K562 (cell line): ENCODE results near the gene TRAF3IP1. TPM values are rescaled to one million over a fixed set of nuclear protein-coding genes. Genes with fewer than 3 reads are reported as not detected.

Experiments used
- ATAC-seq: fragments of 200-7000 bp; cut with Tn5 transposase; 3 replicates; pipeline ENCODE4 v1.9.1; 2020; ENCODE audit warnings: moderate library complexity
- BruUV-seq: library from RNA; stranded (reverse); fragments of 400-500 nt; replicated peaks from 2 replicates; lab custom pipeline; 2021; lab: Mats Ljungman, UMichigan
- CTCF ChIA-PET: fragments of 300-600 bp; formaldehyde crosslinking; extraction: SDS; loops from one replicate; lab custom pipeline; 2021; ENCODE audit warnings: low intra/inter-chr PET ratio; lab: Yijun Ruan, JAX
- POLR2A ChIA-PET: fragments of 300-600, 350-650 bp; sonication (Branson Sonifier 250); formaldehyde crosslinking; extraction: SDS; loops from one replicate; lab custom pipeline; 2021; ENCODE audit warnings: antibody characterized with exemption, inconsistent platforms; lab: Yijun Ruan, JAX
- DNase-seq, 4 experiments: peaks; one replicate each; pipeline versions ENCODE4 v3.0.0 to v3.0.0-alpha.2; 2011 to 2018; ENCODE audit warnings: low spot score in 3 of 4, mixed read lengths in 3 of 4; ENCODE audit errors: extremely low read depth in 1 of 4
- FAIRE-seq: peaks from 2 replicates; lab custom pipeline; 2011; peaks lifted over from hg19 to GRCh38; lab: Jason Lieb, UNC
- H2AFZ ChIP-seq: 2 replicates; pipeline ENCODE4 v1.6.0; 2011; ENCODE audit warnings: low read depth, low read length, control low read depth, inconsistent platforms
- H3K27ac ChIP-seq: fragments of 200-600 bp; 3 replicates; pipeline ENCODE4 v1.8.0; 2011; ENCODE audit warnings: low read depth, mild to moderate bottlenecking, control low read depth, inconsistent platforms, low read length, moderate library complexity, mixed read lengths; ENCODE audit errors: extremely low read depth
- H3K27me3 ChIP-seq, 2 experiments: fragments of 300-600 bp in 1 of 2; 2 replicates in 1 of 2; 3 replicates in 1 of 2; pipeline versions ENCODE4 v1.6.0 to v1.8.0; 2011; ENCODE audit warnings: inconsistent platforms in 2 of 2, low read length in 2 of 2, mild to moderate bottlenecking in 1 of 2, mixed read lengths in 1 of 2, moderate library complexity in 1 of 2; ENCODE audit not compliant: control insufficient read depth in 2 of 2, insufficient read depth in 2 of 2
- H3K36me3 ChIP-seq: fragments of 300-600 bp; 3 replicates; pipeline ENCODE4 v1.8.0; 2011; ENCODE audit warnings: mild to moderate bottlenecking, low read length, inconsistent platforms; ENCODE audit not compliant: control insufficient read depth, insufficient read depth
- H3K4me1 ChIP-seq, 2 experiments: fragments of 200-600 bp in 1 of 2; replicated peaks in 1 of 2; 2 replicates in 1 of 2; 3 replicates in 1 of 2; pipeline versions ENCODE4 v1.5.1 to v1.8.0; 2011; ENCODE audit warnings: inconsistent platforms in 2 of 2, low read length in 2 of 2, mild to moderate bottlenecking in 1 of 2, mixed read lengths in 1 of 2, moderate library complexity in 1 of 2; ENCODE audit not compliant: control insufficient read depth in 2 of 2, insufficient read depth in 2 of 2
- H3K4me2 ChIP-seq: 2 replicates; pipeline ENCODE4 v1.6.1; 2011; ENCODE audit warnings: low read length, control low read depth, inconsistent platforms, mixed read lengths; ENCODE audit not compliant: insufficient read depth
- H3K4me3 ChIP-seq: fragments of 200-600 bp; sonication (generic), shearing (Covaris generic); 2 replicates; pipeline ENCODE4 v1.5.1; 2016; ENCODE audit warnings: control low read depth, inconsistent platforms
- H3K79me2 ChIP-seq: fragments of 200-600 bp; 3 replicates; pipeline ENCODE4 v1.8.0; 2011; ENCODE audit warnings: low read length, inconsistent platforms; ENCODE audit not compliant: control insufficient read depth, insufficient read depth
- H3K9ac ChIP-seq, 2 experiments: 2 replicates each; pipeline versions ENCODE4 v1.6.0 to v1.6.1; 2011; ENCODE audit warnings: low read depth in 2 of 2, low read length in 2 of 2, control low read depth in 1 of 2, inconsistent platforms in 1 of 2, mild to moderate bottlenecking in 1 of 2, mixed read lengths in 1 of 2; ENCODE audit not compliant: insufficient read depth in 1 of 2
- H3K9me1 ChIP-seq: one replicate; pipeline ENCODE4 v1.6.0; 2011; ENCODE audit warnings: inconsistent platforms, mild to moderate bottlenecking, low read length, moderate library complexity; ENCODE audit not compliant: control insufficient read depth, insufficient read depth
- H3K9me3 ChIP-seq: replicated peaks from 2 replicates; pipeline ENCODE4 v1.5.1; 2011; ENCODE audit warnings: low read depth, low read length, inconsistent platforms; ENCODE audit not compliant: control insufficient read depth, insufficient read depth
- H4K20me1 ChIP-seq: replicated peaks from 2 replicates; pipeline ENCODE4 v1.6.1; 2011; ENCODE audit warnings: low read length, inconsistent platforms, mixed read lengths; ENCODE audit not compliant: control insufficient read depth, insufficient read depth
- ARID1B ChIP-seq: fragments of 450-650 bp; IDR thresholded peaks from 2 replicates; pipeline ENCODE4 v1.6.1; 2016; ENCODE audit warnings: antibody characterized with exemption, mild to moderate bottlenecking, inconsistent platforms
- ATF1 ChIP-seq, 2 experiments: fragments of 450-650 bp in 1 of 2; IDR thresholded peaks; 2 replicates each; pipeline ENCODE4 v1.6.1; 2016; ENCODE audit warnings: missing compliant biosample characterization in 1 of 2, missing genetic modification characterization in 1 of 2
- ATF4 ChIP-seq: fragments of 450-650 bp; formaldehyde crosslinking; IDR thresholded peaks from 2 replicates; pipeline ENCODE4 v1.4.0; 2022; ENCODE audit warnings: mild to moderate bottlenecking, moderate library complexity
- CBFA2T2 ChIP-seq: fragments of 450-650 bp; conservative IDR thresholded peaks from 2 replicates; pipeline ENCODE4 v1.6.1; 2017; ENCODE audit warnings: mild to moderate bottlenecking
- CHD2 ChIP-seq: IDR thresholded peaks from 2 replicates; pipeline ENCODE4 v1.6.1; 2011; ENCODE audit warnings: low read depth, low read length
- CREM ChIP-seq: IDR thresholded peaks from 2 replicates; pipeline ENCODE4 v1.6.1; 2014; ENCODE audit warnings: antibody characterized with exemption, low read depth
- ESRRA ChIP-seq: fragments of 450-650 bp; IDR thresholded peaks from 2 replicates; pipeline ENCODE4 v1.6.1; 2014; ENCODE audit warnings: low read depth, mild to moderate bottlenecking, moderate library complexity, borderline replicate concordance
- FOXA3 ChIP-seq, 2 experiments: fragments of 450-650 bp in 1 of 2; sonication (generic) in 1 of 2; formaldehyde crosslinking; IDR thresholded peaks in 1 of 2; conservative IDR thresholded peaks in 1 of 2; 2 replicates each; pipeline versions ENCODE4 v1.4.0 to v1.8.0; 2020 to 2022; ENCODE audit warnings: mild to moderate bottlenecking in 2 of 2, missing genetic modification reagents in 1 of 2
- HDAC1 ChIP-seq, 2 experiments: fragments of 450-650 bp; IDR thresholded peaks; 2 replicates each; pipeline ENCODE4 v1.6.1; 2016 to 2017; ENCODE audit warnings: inconsistent platforms in 1 of 2, mild to moderate bottlenecking in 1 of 2, moderate library complexity in 1 of 2
- JUND ChIP-seq, 2 experiments: IDR thresholded peaks; 2 replicates in 1 of 2; 3 replicates in 1 of 2; pipeline ENCODE4 v1.6.1; 2011; ENCODE audit warnings: borderline replicate concordance in 2 of 2, low read depth in 2 of 2, low read length in 2 of 2, improper control_type of control experiment in 1 of 2, missing biosample characterization in 1 of 2, missing genetic modification characterization in 1 of 2, missing genetic modification reagents in 1 of 2
- LEF1 ChIP-seq: fragments of 450-650 bp; IDR thresholded peaks from 2 replicates; pipeline ENCODE4 v1.6.1; 2016; ENCODE audit warnings: mild to moderate bottlenecking
- MEIS2 ChIP-seq: fragments of 450-650 bp; IDR thresholded peaks from 2 replicates; pipeline ENCODE4 v1.6.1; 2014; ENCODE audit warnings: mild to moderate bottlenecking; ENCODE audit not compliant: partially characterized antibody
- MTA2 ChIP-seq: fragments of 450-650 bp; IDR thresholded peaks from 2 replicates; pipeline ENCODE4 v1.6.1; 2016; ENCODE audit warnings: low read depth
- PCBP1 ChIP-seq: fragments of 200-400 bp; formaldehyde crosslinking; IDR thresholded peaks from 2 replicates; pipeline ENCODE4 v1.6.1; 2018; ENCODE audit warnings: mild to moderate bottlenecking, low read depth, low read length; ENCODE audit not compliant: poor library complexity, severe bottlenecking
- PKNOX1 ChIP-seq: fragments of 450-650 bp; IDR thresholded peaks from 2 replicates; pipeline ENCODE4 v1.6.1; 2016
- RBM14 ChIP-seq: fragments of 200-400 bp; formaldehyde crosslinking; IDR thresholded peaks from 2 replicates; pipeline ENCODE4 v1.6.1; 2018; ENCODE audit warnings: low read depth, mild to moderate bottlenecking, low read length, moderate library complexity, borderline replicate concordance; ENCODE audit not compliant: insufficient read depth
- SMARCA4 ChIP-seq: fragments of 450-650 bp; IDR thresholded peaks from 2 replicates; pipeline ENCODE4 v1.6.1; 2016
- SOX6 ChIP-seq: fragments of 450-650 bp; IDR thresholded peaks from 2 replicates; pipeline ENCODE4 v1.6.1; 2014; ENCODE audit warnings: mild to moderate bottlenecking
- TEAD4 ChIP-seq, 2 experiments: sonication (generic) in 1 of 2; formaldehyde crosslinking in 1 of 2; IDR thresholded peaks; 2 replicates each; pipeline versions ENCODE4 v1.6.1 to v1.8.0; 2012 to 2022; ENCODE audit warnings: borderline replicate concordance in 1 of 2, inconsistent platforms in 1 of 2, low read length in 1 of 2, mild to moderate bottlenecking in 1 of 2, missing genetic modification reagents in 1 of 2
- ZBTB12 ChIP-seq: fragments of 250-450 bp; sonication (Bioruptor Pico); IDR thresholded peaks from 2 replicates; pipeline ENCODE4 v1.4.0; 2020
- WGBS: fragments of 100-300 bp; shearing (Covaris generic); methylation state at CpG from one replicate; pipeline ENCODE4 v1.1.6; 2016; ENCODE audit warnings: low coverage, mixed read lengths; ENCODE audit not compliant: insufficient coverage; ENCODE audit errors: missing lambda C conversion rate; 5-methylcytosine and 5-hydroxymethylcytosine counted together
- in situ Hi-C: fragments of 300-500 bp; cut with MboI; formaldehyde crosslinking; loops from 4 replicates; pipeline ENCODE4 v1.15.0; 2018; ENCODE audit warnings: inconsistent platforms, mixed read lengths
- intact Hi-C: fragments of 100-400 bp; cut with micrococcal nuclease; formaldehyde crosslinking; loops from 2 replicates; pipeline ENCODE4 v1.14.2; 2022
- polyA plus RNA-seq, 8 experiments: library from polyadenylated mRNA; depleted of rRNA in 4 of 8; stranded (reverse) in 5 of 8; unstranded in 3 of 8; fragments of >200 nt; fragmentation: Nextera tagmentation in 2 of 8; fragmentation: Illumina TruSeq in 1 of 8; extraction: Ambion mirVana in 2 of 8; extraction: Trizol in 1 of 8; gene quantifications; 2 replicates each; pipeline versions ENCODE4 v1.2.1 to v1.2.3, GENCODE V29; 2011 to 2014; ENCODE audit warnings: inconsistent platforms in 1 of 8, missing spikeins in 1 of 8
- total RNA-seq, 7 experiments: library from RNA; depleted of rRNA in 6 of 7; stranded (reverse); fragments of >200 nt in 6 of 7; fragmentation: Illumina TruSeq in 2 of 7; extraction: Trizol in 2 of 7; gene quantifications; 2 replicates each; pipeline versions ENCODE4 v1.2.1 to v1.2.3, GENCODE V29; 2011 to 2021; ENCODE audit warnings: low replicate concordance in 1 of 7

The TRAF3IP1 gene
- total and polyA plus RNA-seq, 9 of the 15 experiments (the other 6 are each of a cell fraction or from before 2014, with no cell fraction given) = 1.3 to 7.4 (median 3.4) TPM

- WGBS = 12% methylated on average over 16 of the region's 16 CpGs
- H2AFZ ChIP-seq = peak overlapping the region; percentile 87
- in situ Hi-C loops (no loop called here), intact Hi-C loops (no loop called here)
- ATAC-seq (no peak), DNase-seq (peak in 1 of 4 experiments; percentile 66), FAIRE-seq (peak; percentile 90)
- H4K20me1 ChIP-seq = no peaks in the 10 kb centered on the region
- peaks cover 15% of the 10 kb centered on the region for H3K36me3 ChIP-seq
- H3K9ac ChIP-seq = peak overlapping the region; percentile 91 to 98
- no peaks in the 10 kb centered on the region for H3K9me1 ChIP-seq
- peaks cover 48% of the 10 kb centered on the region for H3K79me2 ChIP-seq
- peak overlapping the region; percentile 96 for H3K4me2 ChIP-seq
- no peaks in the 10 kb centered on the region for H3K27me3 ChIP-seq
- H3K4me1 ChIP-seq = peaks cover 53 to 68% of the 10 kb centered on the region in 2 experiments
- H3K27ac ChIP-seq = peak overlapping the region; percentile 96
- BruUV-seq = no TSS peak
- POLR2A ChIA-PET = interaction anchor here (0.5 kb wide), 1 partner anchor 51 kb away, joined by 3 read pairs; no protein-coding TSS in a partner anchor
- H3K4me3 ChIP-seq = peak overlapping the region; percentile 73
- CTCF ChIA-PET = no interaction called here
- H3K9me3 ChIP-seq = no peaks in the 10 kb centered on the region
- peak; percentile 41; the same call in 1 of the 2 replicates for TF ChIP-seq JUND (IDR thresholded peaks at IDR 0.05; ENCODE audit: borderline replicate concordance, low read depth, low read length)
- TF ChIP-seq JUND (tag; IDR thresholded peaks at IDR 0.05; ENCODE audit: borderline replicate concordance, low read depth, low read length) = no peak
- peak; percentile 43; the same call in 1 of the 2 replicates for TF ChIP-seq TEAD4 (IDR thresholded peaks at IDR 0.05; ENCODE audit: low read length)
- no peak for TF ChIP-seq TEAD4 (CRISPR knock-in tag; IDR thresholded peaks at IDR 0.05; ENCODE audit: borderline replicate concordance)
- TF ChIP-seq SMARCA4 = 0 out of 2 replicates have a peak, but pooled peaks have one; percentile 10
- peak; percentile 94 for TF ChIP-seq ESRRA
- TF ChIP-seq HDAC1 (IDR thresholded peaks at IDR 0.05) = 0 out of 4 replicates have a peak, but pooled peaks of 1 of the 2 experiments have one; percentile 17
- peak; percentile 58; the same call in 1 of the 2 replicates for TF ChIP-seq SOX6
- peak; percentile 45; the same call in 1 of the 2 replicates for TF ChIP-seq LEF1
- peak; percentile 80 for TF ChIP-seq CREM
- TF ChIP-seq CBFA2T2 = 0 out of 2 replicates have a peak, but pooled peaks have one; percentile 3
- peak; percentile 58 for TF ChIP-seq ARID1B
- TF ChIP-seq ZBTB12 (CRISPR knock-in tag) = 0 out of 2 replicates have a peak, but pooled peaks have one; percentile 16
- TF ChIP-seq PCBP1 = no peak
- no peak for TF ChIP-seq CHD2
- peak in 1 of 2 experiments; percentile 30; a peak in 1 of 4 replicates for TF ChIP-seq FOXA3 (CRISPR knock-in tag; conservative IDR thresholded peaks at IDR 0.05 in 1 of 2, IDR thresholded peaks at IDR 0.05 in 1 of 2)
- TF ChIP-seq MEIS2 = peak; percentile 28
- TF ChIP-seq MTA2 = no peak
- peak; percentile 44 for TF ChIP-seq PKNOX1
- TF ChIP-seq RBM14 = no peak
- TF ChIP-seq ATF1 (CRISPR knock-in tag; IDR thresholded peaks at IDR 0.05) = no peak
- peak; percentile 52; the same call in 1 of the 2 replicates for TF ChIP-seq ATF1 (tag; IDR thresholded peaks at IDR 0.05)
- no peak for TF ChIP-seq ATF4 (CRISPR knock-in tag)
These were observed 105.2 kb downstream of the TRAF3IP1 start for GRCh38 chr2:238425505-238425978.
